ENCODE data around the gene TUSC2.

TUSC2 gene

GRCh38 chr3:50293079-50293801 is 34.8 kb downstream of the TUSC2 start (continued):
- no peak for TF ChIP-seq PATZ1 (CRISPR knock-in tag; IDR thresholded peaks at IDR 0.05; ENCODE audit: borderline replicate concordance)

DNA sequence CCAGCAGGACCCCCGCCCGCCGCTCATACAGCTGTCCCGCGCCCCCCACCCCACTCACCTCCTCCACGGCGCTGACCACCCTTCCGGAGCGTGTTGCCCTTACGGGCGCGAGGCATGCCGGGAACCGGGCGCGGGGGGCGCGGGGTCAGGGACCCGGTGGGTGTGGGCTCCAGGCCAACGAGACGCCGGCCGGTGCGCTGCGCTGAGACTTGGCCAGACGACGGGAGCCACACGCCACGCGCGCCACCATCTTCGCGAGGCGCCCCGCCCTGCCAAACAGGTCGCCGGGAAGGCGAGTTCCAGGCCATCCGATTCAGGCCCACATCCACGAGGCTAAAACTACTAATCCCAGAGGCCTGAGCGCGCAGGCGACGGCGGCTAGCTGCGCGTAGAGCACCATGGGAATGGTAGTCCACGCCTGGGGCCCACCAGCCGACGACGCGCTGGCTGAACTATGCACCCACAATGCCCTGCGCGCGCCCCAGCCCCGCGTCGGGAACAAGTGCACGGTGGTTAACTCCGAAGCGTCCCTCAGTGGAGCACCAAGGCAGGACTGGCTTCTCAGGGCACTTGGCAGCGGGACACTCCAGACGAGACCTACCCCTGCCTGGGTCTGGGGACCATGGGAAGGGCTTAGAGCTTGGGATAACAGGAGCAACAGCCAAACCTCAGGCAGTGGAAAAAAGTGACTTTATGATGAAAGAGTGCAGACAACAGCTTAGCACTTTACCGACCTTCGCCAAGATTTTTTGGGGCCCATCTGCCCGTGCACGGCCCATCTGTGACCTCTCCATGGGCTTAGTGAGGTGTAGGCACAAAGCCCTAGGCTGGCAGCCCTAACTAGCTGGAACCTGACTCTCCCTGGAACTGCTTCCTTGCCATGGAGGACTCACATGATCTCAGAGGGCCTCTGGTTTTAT is 35.6 kb downstream of the TUSC2 start, which contains the start of gene IFRD2:
Gene IFRD2 (minus strand): TSS at position 271 of the 920 bp plus-strand sequence. CDS start 155 bp downstream, at position 116.
- peak; percentile 98 for ATAC-seq
- TF ChIP-seq ZFP30 (CRISPR knock-in tag; IDR thresholded peaks at IDR 0.05): peak; percentile 48; the same call in 1 of the 2 replicates
- TF ChIP-seq CSDC2 (CRISPR knock-in tag; IDR thresholded peaks at IDR 0.05): peak; percentile 93
- peak; percentile 99 for TF ChIP-seq TSHZ2 (CRISPR knock-in tag; IDR thresholded peaks at IDR 0.05)
- TF ChIP-seq ZNF8 (CRISPR knock-in tag; IDR thresholded peaks at IDR 0.05): peak; percentile 31; the same call in 1 of the 2 replicates
- no peak for TF ChIP-seq BACH2 (CRISPR knock-in tag; IDR thresholded peaks at IDR 0.05; ENCODE audit: borderline replicate concordance)
- peak; percentile 94 for TF ChIP-seq SNAI2 (CRISPR knock-in tag; IDR thresholded peaks at IDR 0.05)
- TF ChIP-seq PATZ1 (CRISPR knock-in tag; IDR thresholded peaks at IDR 0.05; ENCODE audit: borderline replicate concordance): no peak
- TF ChIP-seq ZNF565 (CRISPR knock-in tag; conservative IDR thresholded peaks at IDR 0.05; ENCODE audit: low read depth): no peak; the same call in 1 of the 2 replicates
- TF ChIP-seq RARB (CRISPR knock-in tag; IDR thresholded peaks at IDR 0.05): no peak
- TF ChIP-seq ZNF70 (CRISPR knock-in tag; IDR thresholded peaks at IDR 0.05): peak; percentile 59; the same call in 1 of the 2 replicates
- peak; percentile 86 for TF ChIP-seq ZFP3 (CRISPR knock-in tag; IDR thresholded peaks at IDR 0.05)

DNA sequence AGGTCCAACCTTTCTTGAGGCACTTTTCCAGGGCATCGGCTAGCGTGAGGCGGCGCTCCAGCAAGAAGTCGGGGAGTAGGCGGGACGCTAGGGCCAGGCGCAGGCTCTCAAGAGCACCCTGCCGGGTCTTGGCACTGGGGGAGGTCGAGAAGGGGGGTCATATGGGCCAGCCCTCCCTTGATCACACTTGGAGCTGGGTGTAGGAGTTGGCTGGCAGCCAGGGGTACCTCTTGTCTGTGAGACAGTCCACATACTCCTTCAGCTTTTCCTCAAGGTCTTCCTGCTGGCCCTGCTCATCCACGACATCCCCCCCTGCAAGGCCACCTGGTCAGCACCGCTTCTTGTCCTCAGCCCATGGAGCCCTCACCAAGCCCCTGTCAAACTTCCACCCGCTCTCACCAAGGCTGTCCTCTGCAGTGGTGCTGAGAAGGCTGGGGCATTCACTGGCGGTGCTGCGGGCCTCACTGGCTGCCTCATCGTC is 37.8 kb downstream of the TUSC2 start:
- TF ChIP-seq TOX (CRISPR knock-in tag; IDR thresholded peaks at IDR 0.05; ENCODE audit: borderline replicate concordance) (no peak), ARNTL (CRISPR knock-in tag; IDR thresholded peaks at IDR 0.05; ENCODE audit: borderline replicate concordance, low read depth) (no peak)
- no peak for ATAC-seq

- TF ChIP-seq CSDC2 (CRISPR knock-in tag; IDR thresholded peaks at IDR 0.05) (no peak), TOX (CRISPR knock-in tag; IDR thresholded peaks at IDR 0.05; ENCODE audit: borderline replicate concordance) (no peak), OSR1 (CRISPR knock-in tag; IDR thresholded peaks at IDR 0.05) (no peak)
- no peak for ATAC-seq
Observed at GRCh38 chr3:50289130-50289529, 38.9 kb downstream of the TUSC2 start.

DNA sequence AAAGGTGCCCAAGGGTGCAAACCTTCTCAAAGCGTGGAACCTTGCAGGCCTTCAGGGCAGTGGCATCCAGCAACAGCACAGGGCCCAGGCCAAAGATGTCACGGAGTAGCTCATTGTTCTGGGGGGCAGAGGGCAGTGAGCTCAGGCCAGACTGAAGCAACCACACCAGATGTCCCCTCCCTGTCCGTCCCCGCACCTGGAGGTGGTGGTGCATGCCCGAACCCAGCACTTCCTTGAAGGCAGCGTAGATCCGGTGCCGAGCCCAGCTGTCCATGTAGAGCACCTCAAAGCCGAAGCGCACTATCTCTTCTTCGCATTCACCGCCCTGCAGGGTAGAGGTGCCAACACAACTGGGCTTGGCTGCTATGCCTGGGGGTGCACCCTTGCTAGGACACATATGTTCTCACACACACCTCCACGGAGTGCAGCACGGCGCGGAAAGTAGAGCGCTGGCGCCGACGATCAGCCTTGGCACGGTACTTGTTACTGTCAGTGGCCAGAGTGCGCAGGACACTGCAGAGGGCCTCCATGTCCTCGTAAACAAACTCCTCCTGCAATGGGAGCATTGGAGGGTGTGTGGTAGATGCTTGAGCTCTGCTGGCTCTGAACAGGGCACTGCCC is 39.5 kb downstream of the TUSC2 start:
- ATAC-seq: no peak
- no peak for TF ChIP-seq ZNF565 (CRISPR knock-in tag; conservative IDR thresholded peaks at IDR 0.05; ENCODE audit: low read depth)
- no peak for TF ChIP-seq CREB5 (CRISPR knock-in tag; IDR thresholded peaks at IDR 0.05; ENCODE audit: low read depth)
- no peak for TF ChIP-seq POU6F1 (CRISPR knock-in tag; IDR thresholded peaks at IDR 0.05; ENCODE audit: borderline replicate concordance, low read depth)
- no peak for TF ChIP-seq ZNF8 (CRISPR knock-in tag; IDR thresholded peaks at IDR 0.05)
- no peak for TF ChIP-seq PATZ1 (CRISPR knock-in tag; IDR thresholded peaks at IDR 0.05; ENCODE audit: borderline replicate concordance)
- no peak for TF ChIP-seq ARNTL (CRISPR knock-in tag; IDR thresholded peaks at IDR 0.05; ENCODE audit: borderline replicate concordance, low read depth)
- no peak for TF ChIP-seq PPARA (CRISPR knock-in tag; IDR thresholded peaks at IDR 0.05; ENCODE audit: borderline replicate concordance)
- TF ChIP-seq GLIS3 (CRISPR knock-in tag; IDR thresholded peaks at IDR 0.05): no peak
- TF ChIP-seq TCF4 (CRISPR knock-in tag; IDR thresholded peaks at IDR 0.05; ENCODE audit: borderline replicate concordance): no peak

Data from SK-N-SH treated with all-trans-retinoic acid at 6 μM for 48 hours (cell line).